HCT116 (cell line): ENCODE results near the gene PRKCH. TPM values are rescaled to one million over a fixed set of nuclear protein-coding genes. Genes with fewer than 3 reads are reported as not detected.

Experiments used
- ATAC-seq: fragments of 200-7000 bp; cut with Tn5 transposase; 2 replicates; pipeline ENCODE4 v1.9.1; 2020; ENCODE audit warnings: mild to moderate bottlenecking, moderate library complexity
- BruUV-seq: library from RNA; stranded (reverse); fragments of 400-500 nt; replicated peaks from 2 replicates; lab custom pipeline; 2021; lab: Mats Ljungman, UMichigan
- CTCF ChIA-PET: fragments of 300-600 bp; sonication (Branson Sonifier 250); formaldehyde crosslinking; loops from one replicate; lab custom pipeline; 2021; ENCODE audit warnings: antibody characterized with exemption; lab: Charles Lee
- POLR2A ChIA-PET: fragments of 300-600, 350-600 bp; sonication (Branson Sonifier 250); formaldehyde crosslinking; loops from one replicate; lab custom pipeline; 2021; ENCODE audit warnings: antibody characterized with exemption; lab: Charles Lee
- RAD21 ChIA-PET, 2 experiments: fragments of 300-600 bp; sonication (Branson Sonifier 250); formaldehyde crosslinking; loops; one replicate each; lab custom pipeline; 2023; ENCODE audit warnings: low total read pairs in 2 of 2; ENCODE audit not compliant: uncharacterized antibody in 2 of 2, unreplicated experiment in 2 of 2, low non-redundant PET in 1 of 2; lab: Charles Lee
- DNase-seq: peaks from one replicate; pipeline ENCODE4 v3.0.0-alpha.2; 2010; ENCODE audit warnings: low read depth, low spot score
- H2AFZ ChIP-seq: fragments of 200-600 bp; shearing (Covaris generic), sonication (generic); 2 replicates; pipeline ENCODE4 v1.6.1; 2017; ENCODE audit warnings: low read depth, mixed run types, mixed read lengths, antibody characterized with exemption, low read length; ENCODE audit not compliant: poor library complexity, severe bottlenecking
- H3K27ac ChIP-seq: 2 replicates; pipeline ENCODE4 v1.5.1; 2012; ENCODE audit warnings: low read depth, low read length
- H3K27me3 ChIP-seq: fragments of 200-600 bp; sonication (generic); 2 replicates; pipeline ENCODE4 v1.6.1; 2016; ENCODE audit warnings: mixed run types, low read length, mixed read lengths; ENCODE audit not compliant: insufficient read depth
- H3K36me3 ChIP-seq, 2 experiments: fragments of 200-500 bp in 1 of 2; fragments of 200-600 bp in 1 of 2; sonication (Bioruptor generic) in 1 of 2; sonication (generic) in 1 of 2; 2 replicates each; pipeline versions ENCODE4 v1.5.1 to v1.6.1; 2014 to 2016; ENCODE audit warnings: low read length in 2 of 2, inconsistent platforms in 1 of 2, mixed read lengths in 1 of 2, mixed run types in 1 of 2; ENCODE audit not compliant: insufficient read depth in 2 of 2, control insufficient read depth in 1 of 2
- H3K4me1 ChIP-seq, 2 experiments: fragments of 200-600 bp in 1 of 2; sonication (generic) in 1 of 2; 2 replicates each; pipeline versions ENCODE4 v1.5.1 to v1.6.1; 2012 to 2017; ENCODE audit warnings: low read length in 2 of 2, inconsistent platforms in 1 of 2, mild to moderate bottlenecking in 1 of 2, mixed read lengths in 1 of 2, mixed run types in 1 of 2, moderate library complexity in 1 of 2; ENCODE audit not compliant: insufficient read depth in 2 of 2, control insufficient read depth in 1 of 2
- H3K4me2 ChIP-seq: fragments of 200-600 bp; sonication (generic); 2 replicates; pipeline ENCODE4 v1.6.1; 2017; ENCODE audit warnings: mixed run types, low read length, mixed read lengths
- H3K4me3 ChIP-seq, 2 experiments: fragments of 200-600 bp in 1 of 2; sonication (generic) in 1 of 2; replicated peaks in 1 of 2; 2 replicates each; pipeline ENCODE4 v1.5.1; 2011 to 2016; ENCODE audit warnings: low read length in 2 of 2, control low read depth in 1 of 2, low read depth in 1 of 2, mild to moderate bottlenecking in 1 of 2, mixed read lengths in 1 of 2, mixed run types in 1 of 2
- H3K79me2 ChIP-seq: fragments of 200-600 bp; sonication (generic); 2 replicates; pipeline ENCODE4 v1.6.1; 2017; ENCODE audit warnings: mild to moderate bottlenecking, mixed run types, low read length, moderate library complexity, mixed read lengths; ENCODE audit not compliant: insufficient read depth
- H3K9ac ChIP-seq: fragments of 200-600 bp; sonication (generic); 2 replicates; pipeline ENCODE4 v1.6.1; 2016; ENCODE audit warnings: low read length, mixed read lengths
- H3K9me2 ChIP-seq: fragments of 200-600 bp; sonication (generic), shearing (Covaris generic); 2 replicates; pipeline ENCODE4 v1.6.1; 2017; ENCODE audit warnings: mixed run types, mild to moderate bottlenecking, moderate library complexity; ENCODE audit not compliant: insufficient read depth
- H3K9me3 ChIP-seq, 2 experiments: fragments of 200-500 bp in 1 of 2; fragments of 200-600 bp in 1 of 2; sonication (Bioruptor generic) in 1 of 2; sonication (generic) in 1 of 2; 2 replicates each; pipeline ENCODE4 v1.6.1; 2014 to 2017; ENCODE audit warnings: low read length in 2 of 2, mixed read lengths in 2 of 2, inconsistent platforms in 1 of 2, low read depth in 1 of 2, mild to moderate bottlenecking in 1 of 2, mixed run types in 1 of 2, moderate library complexity in 1 of 2; ENCODE audit not compliant: control insufficient read depth in 1 of 2, insufficient read depth in 1 of 2
- H4K20me1 ChIP-seq: fragments of 200-600 bp; sonication (generic), shearing (Covaris generic); 2 replicates; pipeline ENCODE4 v1.6.1; 2017; ENCODE audit warnings: mixed run types, mild to moderate bottlenecking, moderate library complexity; ENCODE audit not compliant: insufficient read depth
- CBX3 ChIP-seq: IDR thresholded peaks from 2 replicates; pipeline ENCODE4 v1.6.1; 2012; ENCODE audit warnings: low read depth
- EZH2phosphoT487 ChIP-seq: fragments of 200-600 bp; IDR thresholded peaks from 2 replicates; pipeline ENCODE4 v1.6.1; 2018; ENCODE audit warnings: antibody characterized with exemption, borderline replicate concordance
- FOSL1 ChIP-seq: IDR thresholded peaks from 2 replicates; pipeline ENCODE4 v1.6.1; 2012; ENCODE audit warnings: low read depth
- POLR2A ChIP-seq: IDR thresholded peaks from 2 replicates; pipeline ENCODE4 v1.7.0; 2011; ENCODE audit warnings: borderline replicate concordance; ENCODE audit not compliant: insufficient read depth, insufficient read length; ENCODE audit errors: extremely low read depth
- SIN3A ChIP-seq: IDR thresholded peaks from 2 replicates; pipeline ENCODE4 v1.6.1; 2012; ENCODE audit warnings: low read depth
- SP1 ChIP-seq: IDR thresholded peaks from 2 replicates; pipeline ENCODE4 v1.6.1; 2012; ENCODE audit warnings: low read depth
- SRF ChIP-seq: IDR thresholded peaks from 2 replicates; pipeline ENCODE4 v1.6.1; 2012; ENCODE audit warnings: low read depth
- TCF7L2 ChIP-seq: IDR thresholded peaks from 2 replicates; pipeline ENCODE4 v1.7.0; 2011; ENCODE audit warnings: borderline replicate concordance, inconsistent platforms; ENCODE audit not compliant: insufficient read depth, insufficient read length; ENCODE audit errors: extremely low read depth
- YY1 ChIP-seq: IDR thresholded peaks from 2 replicates; pipeline ENCODE4 v1.6.1; 2011; ENCODE audit warnings: low read length, low read depth, moderate library complexity, mild to moderate bottlenecking; ENCODE audit not compliant: insufficient replicate concordance; ENCODE audit errors: extremely low read depth
- intact Hi-C: fragments of 100-400 bp; cut with micrococcal nuclease; formaldehyde crosslinking; loops from 2 replicates; pipeline ENCODE4 v1.10.0; 2022
- total RNA-seq: library from RNA; stranded (reverse); gene quantifications from one replicate; pipeline ENCODE4 v1.2.1, GENCODE V29; 2021; ENCODE audit not compliant: unreplicated experiment
- TF ChIP-seq, protein P1 (sequence below), 3 experiments: fragments of 200-600 bp in 1 of 3; sonication (generic) in 1 of 3; IDR thresholded peaks in 2 of 3; conservative IDR thresholded peaks in 1 of 3; 2 replicates each; pipeline ENCODE4 v1.5.1; 2012 to 2017; ENCODE audit warnings: low read depth in 2 of 3, low read length in 2 of 3, antibody characterized with exemption in 1 of 3, borderline replicate concordance in 1 of 3, control low read depth in 1 of 3, mild to moderate bottlenecking in 1 of 3, mixed read lengths in 1 of 3, mixed run types in 1 of 3, moderate library complexity in 1 of 3; ENCODE audit not compliant: insufficient read depth in 1 of 3

The PRKCH gene
- total RNA-seq, 1 experiment from 2014 or later, result 16.6 TPM

DNA sequence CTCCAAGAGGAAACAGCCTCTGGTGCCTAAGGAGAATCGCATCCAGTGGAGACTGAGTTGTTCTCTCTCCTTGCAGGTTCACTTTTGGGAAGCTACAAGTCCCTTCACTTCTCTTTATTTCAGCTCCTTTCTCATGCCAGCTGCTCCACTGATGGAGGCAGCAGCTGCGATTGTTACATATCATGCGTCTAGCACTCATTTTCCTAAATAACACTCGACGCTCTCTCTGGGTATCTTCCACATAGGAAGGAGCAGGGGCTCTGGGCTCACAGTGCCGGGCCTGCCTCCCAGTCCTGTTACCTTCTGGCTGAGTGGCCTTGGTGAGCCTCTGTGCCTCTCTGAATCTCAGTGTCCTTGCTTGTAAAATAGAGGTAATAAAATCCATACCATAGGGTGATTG, 211.4 kb downstream of the PRKCH start:
- peaks cover 68 to 81% of the 10 kb centered on the region in 2 experiments for H3K4me1 ChIP-seq
- H3K27me3 ChIP-seq, result no peaks in the 10 kb centered on the region
- H3K9me2 ChIP-seq, result no peaks in the 10 kb centered on the region
- H3K9me3 ChIP-seq, result no peaks in the 10 kb centered on the region
- RAD21 ChIA-PET, result no interaction called here
- intact Hi-C loops, result no loop called here
- POLR2A ChIA-PET, result interaction anchor here (1.0 to 1.6 kb wide), 3 partner anchors 8 to 30 kb away, joined by 3 to 5 read pairs (median 4); no protein-coding TSS in a partner anchor
- no peak for DNase-seq
- H3K4me3 ChIP-seq, result no peak overlapping the region
- no peaks in the 10 kb centered on the region for H3K79me2 ChIP-seq
- H3K4me2 ChIP-seq, result no peak overlapping the region
- CTCF ChIA-PET, result no interaction called here
- H2AFZ ChIP-seq, result no peak overlapping the region
- no peaks in the 10 kb centered on the region for H3K36me3 ChIP-seq
- no peak overlapping the region for H3K9ac ChIP-seq
- TF ChIP-seq SRF, result no peak
- TF ChIP-seq YY1, result no peak
- TF ChIP-seq SIN3A, result no peak
- no peak for TF ChIP-seq EZH2phosphoT487
- no peak for TF ChIP-seq TCF7L2
- no peak for TF ChIP-seq CBX3
- TF ChIP-seq FOSL1, result no peak
- TF ChIP-seq SP1, result no peak
- TF ChIP-seq, protein P1, sequence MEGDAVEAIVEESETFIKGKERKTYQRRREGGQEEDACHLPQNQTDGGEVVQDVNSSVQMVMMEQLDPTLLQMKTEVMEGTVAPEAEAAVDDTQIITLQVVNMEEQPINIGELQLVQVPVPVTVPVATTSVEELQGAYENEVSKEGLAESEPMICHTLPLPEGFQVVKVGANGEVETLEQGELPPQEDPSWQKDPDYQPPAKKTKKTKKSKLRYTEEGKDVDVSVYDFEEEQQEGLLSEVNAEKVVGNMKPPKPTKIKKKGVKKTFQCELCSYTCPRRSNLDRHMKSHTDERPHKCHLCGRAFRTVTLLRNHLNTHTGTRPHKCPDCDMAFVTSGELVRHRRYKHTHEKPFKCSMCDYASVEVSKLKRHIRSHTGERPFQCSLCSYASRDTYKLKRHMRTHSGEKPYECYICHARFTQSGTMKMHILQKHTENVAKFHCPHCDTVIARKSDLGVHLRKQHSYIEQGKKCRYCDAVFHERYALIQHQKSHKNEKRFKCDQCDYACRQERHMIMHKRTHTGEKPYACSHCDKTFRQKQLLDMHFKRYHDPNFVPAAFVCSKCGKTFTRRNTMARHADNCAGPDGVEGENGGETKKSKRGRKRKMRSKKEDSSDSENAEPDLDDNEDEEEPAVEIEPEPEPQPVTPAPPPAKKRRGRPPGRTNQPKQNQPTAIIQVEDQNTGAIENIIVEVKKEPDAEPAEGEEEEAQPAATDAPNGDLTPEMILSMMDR (IDR thresholded peaks at IDR 0.05 in 2 of 3, conservative IDR thresholded peaks at IDR 0.05 in 1 of 3; ENCODE audit: borderline replicate concordance in 1 of 3, insufficient read depth in 1 of 3, low read depth in 2 of 3, low read length in 2 of 3), result no peak
- no peak for TF ChIP-seq POLR2A
- TF ChIP-seq, all 23 proteins: peak for 0
- BruUV-seq, result no TSS peak
- ATAC-seq, result no peak
- no peak overlapping the region for H3K27ac ChIP-seq
- H4K20me1 ChIP-seq, result no peaks in the 10 kb centered on the region
